ENCODE measurements around the gene TMEFF1.

Gene TMEFF1

GRCh38 chr9:100601216-100601615 lies 128.3 kb downstream of the TMEFF1 start:
- no peak overlapping the region for H3K4me3 ChIP-seq (ENCODE audit: low read depth, low read length)
- TF ChIP-seq CTCF (IDR thresholded peaks at IDR 0.05; ENCODE audit: low read depth, low read length, missing control alignments), result peak; percentile 84
- DNase-seq (ENCODE audit: low read depth), result peak; percentile 13

- TF ChIP-seq CTCF (IDR thresholded peaks at IDR 0.05; ENCODE audit: low read depth, low read length, missing control alignments), result peak; percentile 59
- no peak for DNase-seq (ENCODE audit: low read depth)
- no peak overlapping the region for H3K4me3 ChIP-seq (ENCODE audit: low read depth, low read length)
Measured at GRCh38 chr9:100602342-100602801, 129.4 kb downstream of the TMEFF1 start.

- no peak for DNase-seq (ENCODE audit: low read depth)
- H3K4me3 ChIP-seq (ENCODE audit: low read depth, low read length), result no peak overlapping the region
- TF ChIP-seq CTCF (IDR thresholded peaks at IDR 0.05; ENCODE audit: low read depth, low read length, missing control alignments), result no peak
Measured at GRCh38 chr9:100605405-100605804, 132.5 kb downstream of the TMEFF1 start.

- no peak for DNase-seq (ENCODE audit: low read depth)
- no peak overlapping the region for H3K4me3 ChIP-seq (ENCODE audit: low read depth, low read length)
- no peak for TF ChIP-seq CTCF (IDR thresholded peaks at IDR 0.05; ENCODE audit: low read depth, low read length, missing control alignments)
Measured at GRCh38 chr9:100619194-100619593, 146.2 kb downstream of the TMEFF1 start.

- no peak for DNase-seq (ENCODE audit: low read depth)
- no peak overlapping the region for H3K4me3 ChIP-seq (ENCODE audit: low read depth, low read length)
- no peak for TF ChIP-seq CTCF (IDR thresholded peaks at IDR 0.05; ENCODE audit: low read depth, low read length, missing control alignments)
Measured at GRCh38 chr9:100619665-100620064, 146.7 kb downstream of the TMEFF1 start.

GRCh38 chr9:100623969-100624368 lies 151.0 kb downstream of the TMEFF1 start:
- no peak for DNase-seq (ENCODE audit: low read depth)
- H3K4me3 ChIP-seq (ENCODE audit: low read depth, low read length), result no peak overlapping the region
- no peak for TF ChIP-seq CTCF (IDR thresholded peaks at IDR 0.05; ENCODE audit: low read depth, low read length, missing control alignments)

DNA sequence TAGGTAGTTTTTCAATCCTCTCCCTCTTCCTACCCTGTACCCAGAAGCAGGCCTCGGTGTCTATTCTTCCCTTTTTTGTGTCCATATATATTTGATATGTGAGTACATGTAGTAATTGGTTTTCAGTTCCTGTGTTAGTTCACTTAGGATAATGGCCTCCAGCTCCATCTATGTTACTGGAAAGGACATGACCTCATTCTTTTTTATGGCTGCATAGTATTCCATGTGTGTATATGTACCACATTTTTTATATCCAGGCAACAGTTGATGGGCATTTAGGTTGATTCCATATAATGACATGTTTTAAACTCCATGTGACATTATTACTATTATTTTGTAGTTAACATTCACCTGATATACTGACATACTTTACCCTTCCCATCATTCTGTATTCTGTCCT lies 154.0 kb downstream of the TMEFF1 start:
- no peak overlapping the region for H3K4me3 ChIP-seq (ENCODE audit: low read depth, low read length)
- TF ChIP-seq CTCF (IDR thresholded peaks at IDR 0.05; ENCODE audit: low read depth, low read length, missing control alignments), result no peak
- no peak for DNase-seq (ENCODE audit: low read depth)

Data from GM12864 (cell line).